ENCODE measurements around the gene KRTAP2-3.

The KRTAP2-3 gene

GRCh38 chr17:41010441-41010840 is 49.5 kb downstream of the KRTAP2-3 start:
- Histone ChIP-seq H3K9me3 (ENCODE audit: control insufficient read depth in 2 of 2, low read length in 2 of 2) (no peaks in the 10 kb centered on the region), H3K4me3 (ENCODE audit: low read length in 2 of 2) (no peak overlapping the region), H3K27me3 (ENCODE audit: control insufficient read depth in 1 of 2, insufficient read depth in 2 of 2, low read length in 2 of 2) (no peaks in the 10 kb centered on the region), H3K27ac (ENCODE audit: low read length) (no peak overlapping the region), H3K36me3 (ENCODE audit: control insufficient read depth in 2 of 2, insufficient read depth in 2 of 2, low read length in 2 of 2) (no peaks in the 10 kb centered on the region), H3K9ac (ENCODE audit: low read length in 2 of 2) (no peak overlapping the region), H3K4me1 (ENCODE audit: control insufficient read depth, insufficient read depth, low read length) (no peaks in the 10 kb centered on the region)

DNA sequence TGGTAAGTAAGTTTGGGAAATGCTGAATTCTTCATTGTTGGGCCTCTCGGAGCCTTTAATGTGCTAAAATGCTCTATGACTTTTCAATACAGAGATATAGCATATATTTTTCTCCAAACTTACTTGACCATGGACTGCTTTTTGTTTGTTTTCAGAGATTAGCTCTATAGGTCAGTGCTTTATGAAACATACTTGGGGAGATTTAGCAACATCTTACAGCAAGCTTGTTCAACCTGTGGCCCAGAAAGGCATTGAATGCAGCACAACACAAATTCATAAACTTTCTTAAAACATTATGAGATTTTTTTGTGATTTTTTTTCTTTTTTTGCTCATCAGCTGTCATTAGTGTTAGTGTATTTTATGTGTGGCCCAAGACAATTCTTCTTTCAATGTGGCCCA is 50.0 kb downstream of the KRTAP2-3 start:
- Histone ChIP-seq H3K27me3 (ENCODE audit: control insufficient read depth in 1 of 2, insufficient read depth in 2 of 2, low read length in 2 of 2) (no peaks in the 10 kb centered on the region), H3K9ac (ENCODE audit: low read length in 2 of 2) (no peak overlapping the region), H3K36me3 (ENCODE audit: control insufficient read depth in 2 of 2, insufficient read depth in 2 of 2, low read length in 2 of 2) (no peaks in the 10 kb centered on the region), H3K9me3 (ENCODE audit: control insufficient read depth in 2 of 2, low read length in 2 of 2) (no peaks in the 10 kb centered on the region), H3K4me1 (ENCODE audit: control insufficient read depth, insufficient read depth, low read length) (no peaks in the 10 kb centered on the region), H3K4me3 (ENCODE audit: low read length in 2 of 2) (no peak overlapping the region), H3K27ac (ENCODE audit: low read length) (no peak overlapping the region)

GRCh38 chr17:41009301-41009760 is 50.6 kb downstream of the KRTAP2-3 start:
- Histone ChIP-seq H3K27me3 (ENCODE audit: control insufficient read depth in 1 of 2, insufficient read depth in 2 of 2, low read length in 2 of 2) (no peaks in the 10 kb centered on the region), H3K9ac (ENCODE audit: low read length in 2 of 2) (no peak overlapping the region), H3K9me3 (ENCODE audit: control insufficient read depth in 2 of 2, low read length in 2 of 2) (no peaks in the 10 kb centered on the region), H3K36me3 (ENCODE audit: control insufficient read depth in 2 of 2, insufficient read depth in 2 of 2, low read length in 2 of 2) (no peaks in the 10 kb centered on the region), H3K27ac (ENCODE audit: low read length) (no peak overlapping the region), H3K4me1 (ENCODE audit: control insufficient read depth, insufficient read depth, low read length) (no peaks in the 10 kb centered on the region), H3K4me3 (ENCODE audit: low read length in 2 of 2) (no peak overlapping the region)
